Frontal cortex (tissue), 4 donors: ENCODE data around the gene NAXD. TPM values are rescaled to one million over a fixed set of nuclear protein-coding genes. Genes with fewer than 3 reads are reported as not detected.
"Not testable (repeated sequence)": the region's sequence is repeated elsewhere in the genome, so short reads cannot be mapped to it uniquely, and the experiment has no call there.

ENCODE experiments used
- DNase-seq, 2 donors: peaks; one replicate each; pipeline ENCODE4 v3.0.0; 2012; ENCODE audit warnings: low spot score in 2 of 2
- FAIRE-seq: peaks from 2 replicates; lab custom pipeline; 2012; peaks lifted over from hg19 to GRCh38; lab: Jason Lieb, UNC
- total RNA-seq: library from RNA; depleted of rRNA; stranded (reverse); fragments of >200 nt; gene quantifications from one replicate; pipeline ENCODE4 v1.2.3, GENCODE V29; 2014
- donor health status: control.
- donor health status: control.
- donor health status: control.

The NAXD gene
- 25.3 TPM for total RNA-seq

DNA sequence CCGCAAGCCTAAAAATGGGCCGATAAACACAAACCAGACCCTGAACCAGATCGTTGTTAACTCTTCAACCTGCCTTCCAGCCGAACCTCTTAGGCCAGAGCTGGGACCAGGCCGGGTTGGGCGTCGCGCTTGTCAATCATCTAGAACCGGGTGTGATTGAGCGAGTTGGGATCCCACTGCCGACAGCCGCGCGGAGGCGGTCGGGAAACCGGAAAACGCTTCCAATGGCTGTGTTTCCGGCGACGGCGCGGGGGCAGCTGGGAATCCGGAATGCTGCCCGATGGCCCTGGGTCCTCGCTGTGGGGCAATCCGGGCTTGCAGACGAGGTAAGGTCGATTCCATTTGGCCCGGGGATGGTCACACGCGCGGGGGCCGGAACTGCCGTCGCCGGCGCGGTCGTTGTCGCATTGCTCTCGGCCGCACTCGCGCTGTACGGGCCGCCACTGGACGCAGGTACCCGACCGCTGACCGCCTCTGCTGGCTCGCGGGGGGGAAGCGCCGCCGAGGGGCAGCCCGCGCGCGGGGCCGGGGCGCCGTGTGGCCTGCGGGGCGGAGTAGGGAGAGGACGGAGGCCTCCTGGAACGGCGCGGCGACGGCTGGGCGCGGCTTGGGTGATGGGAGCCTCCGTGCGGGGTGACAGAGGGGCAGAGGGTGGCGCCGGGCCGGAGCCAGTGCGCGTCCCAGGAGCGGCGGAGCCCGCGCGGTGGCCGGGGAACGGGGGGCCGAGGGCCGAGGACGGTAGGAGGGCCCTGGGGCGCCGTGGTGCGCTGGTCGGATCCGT is at the start of gene NAXD:
TSS of gene NAXD (plus strand) at position 224 of the 781 bp plus-strand sequence. CDS start at position 281, 57 bp downstream.
- peak; percentile 98 to 99 for DNase-seq
- no peak for FAIRE-seq

DNA sequence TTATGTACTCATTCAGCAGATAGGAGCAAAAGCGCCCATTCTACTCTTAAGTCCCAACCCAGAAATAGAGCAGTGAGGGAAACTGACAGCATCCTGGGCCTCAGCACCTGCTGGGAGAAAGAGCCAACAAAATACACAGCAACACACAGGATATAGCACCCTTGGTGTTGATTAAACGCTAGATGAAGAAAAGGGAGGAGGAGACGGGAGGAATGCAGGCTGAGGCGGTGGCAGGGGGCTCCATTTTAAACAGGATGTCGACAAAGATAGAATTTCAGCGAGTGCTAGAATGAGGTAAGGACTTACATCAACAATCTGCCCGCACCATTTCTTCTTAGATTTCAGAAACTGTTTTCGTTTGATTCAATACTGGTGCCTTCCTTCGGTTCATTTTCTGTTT is 49.2 kb upstream of the NAXD start:
- DNase-seq (no peak), FAIRE-seq (no peak)

DNA sequence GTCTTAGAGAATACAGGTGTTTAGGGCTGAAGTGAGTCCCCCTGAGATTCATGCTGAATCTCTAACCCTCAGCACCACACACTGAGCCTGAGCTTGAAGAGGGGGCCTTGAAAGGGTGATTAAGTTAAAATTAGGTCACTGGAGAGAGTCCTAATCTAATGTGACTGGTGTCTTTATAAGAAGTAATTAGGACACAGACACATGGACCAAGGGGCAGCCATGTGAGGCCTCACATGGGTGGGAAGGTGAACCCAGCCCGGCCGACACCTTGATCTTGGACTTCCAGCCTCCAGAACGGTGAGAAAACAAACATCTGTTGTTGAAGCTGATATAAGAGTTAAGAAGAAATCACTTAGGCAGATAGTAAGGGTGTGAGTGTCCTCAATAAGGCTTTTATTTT is 46.7 kb upstream of the NAXD start:
- no peak for FAIRE-seq
- no peak for DNase-seq

DNA sequence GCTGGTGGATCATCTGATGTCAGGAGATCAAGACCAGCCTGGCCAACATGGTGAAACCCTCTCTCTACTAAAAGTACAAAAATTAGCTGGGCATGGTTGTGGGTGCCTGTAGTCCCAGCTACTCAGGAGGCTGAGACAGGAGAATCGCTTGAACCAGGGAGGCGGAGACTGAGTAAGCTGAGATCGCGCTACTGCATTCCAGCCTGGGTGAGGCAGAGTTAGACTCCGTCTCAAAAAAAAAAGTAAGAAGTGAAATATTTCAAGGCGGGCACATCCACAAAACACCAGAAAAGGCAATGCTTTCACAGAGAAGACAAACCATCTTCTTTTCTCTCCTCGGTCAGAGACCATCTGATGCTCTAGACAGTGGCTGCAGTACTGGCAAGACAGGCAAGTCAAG is 45.4 kb upstream of the NAXD start:
- FAIRE-seq: not testable (repeated sequence)

DNA sequence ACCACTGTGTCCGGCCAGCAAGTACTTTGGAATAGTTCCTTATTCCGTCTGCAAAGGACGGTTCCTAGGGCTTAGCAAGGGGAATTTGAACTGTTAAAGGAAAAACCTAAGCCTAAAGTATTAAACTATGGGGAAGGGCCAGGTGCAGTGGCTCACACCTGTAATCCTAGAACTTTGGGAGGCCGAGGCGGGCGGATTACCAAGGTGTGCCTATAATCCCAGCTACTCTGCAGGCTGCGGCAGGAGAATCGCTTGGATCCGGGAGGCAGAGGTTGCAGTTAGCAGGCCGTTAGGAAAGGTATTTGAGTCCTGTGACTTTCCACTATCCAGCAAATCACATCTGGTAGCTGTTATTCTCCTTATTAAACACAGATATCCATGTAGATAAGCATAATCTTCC is 44.5 kb upstream of the NAXD start:
- no peak for DNase-seq
- no peak for FAIRE-seq

More for the DNA sequence above, 45.4 kb upstream of the NAXD start:
- not testable (repeated sequence) for DNase-seq

DNA sequence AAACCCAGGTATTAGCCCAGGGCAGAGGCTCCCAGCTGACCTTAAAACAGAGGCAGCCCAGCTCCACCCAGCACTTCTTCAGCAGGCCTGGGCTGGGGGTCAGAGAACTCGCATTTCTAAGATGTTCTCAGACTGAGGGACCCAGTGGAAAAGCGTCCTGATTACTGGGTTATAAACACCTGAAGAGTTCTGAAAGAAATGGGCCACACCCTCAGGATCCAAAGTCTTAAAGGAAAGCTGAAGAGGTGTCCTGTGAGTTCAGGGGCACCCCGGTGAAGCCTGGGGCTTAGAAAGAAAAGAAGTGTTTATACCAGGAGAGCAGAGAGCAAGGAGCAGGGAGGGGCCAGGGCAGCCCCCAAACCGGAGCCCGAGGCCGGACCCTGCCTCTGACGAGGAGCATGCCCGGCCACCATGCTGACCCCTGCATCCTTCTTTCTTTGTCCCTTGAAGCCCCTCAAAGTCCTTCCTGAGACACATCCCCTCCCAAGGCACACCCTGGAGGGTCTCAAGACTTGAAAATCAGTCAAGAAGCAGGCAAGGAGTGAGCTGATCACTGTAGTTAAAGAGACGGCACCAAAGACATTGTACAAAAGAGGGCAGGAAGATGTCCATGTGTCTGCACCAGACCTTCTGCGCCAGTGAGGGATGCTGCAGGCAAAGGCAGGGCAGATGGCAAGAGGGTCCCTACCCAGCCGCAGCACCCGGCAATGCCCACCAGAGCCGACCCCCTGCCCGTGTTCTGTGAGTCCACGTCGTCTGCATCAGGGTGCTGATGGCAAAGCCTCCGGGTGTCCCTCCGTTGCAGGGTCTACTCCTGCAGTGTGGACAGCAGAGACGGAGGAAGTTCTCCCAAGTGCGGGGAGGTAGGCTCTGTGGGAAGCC is 43.2 kb upstream of the NAXD start:
- DNase-seq (no peak), FAIRE-seq (no peak)

DNA sequence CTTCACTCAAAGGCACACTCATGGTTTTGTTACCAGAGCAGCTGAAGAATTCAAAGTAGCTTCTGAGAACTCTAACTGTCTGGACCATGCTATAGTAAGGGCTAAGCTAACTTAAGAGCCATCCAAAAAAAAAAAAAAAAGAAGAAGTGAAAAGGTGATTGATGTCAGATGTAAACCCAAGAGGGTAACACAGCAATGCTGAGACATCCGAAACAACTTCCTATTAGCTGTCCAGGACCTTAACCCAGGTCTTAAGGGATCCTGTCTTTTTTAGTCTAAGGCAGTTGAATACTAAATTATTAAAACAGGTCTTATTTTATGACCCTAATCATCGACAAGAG is 42.6 kb upstream of the NAXD start:
- DNase-seq: no peak

DNA sequence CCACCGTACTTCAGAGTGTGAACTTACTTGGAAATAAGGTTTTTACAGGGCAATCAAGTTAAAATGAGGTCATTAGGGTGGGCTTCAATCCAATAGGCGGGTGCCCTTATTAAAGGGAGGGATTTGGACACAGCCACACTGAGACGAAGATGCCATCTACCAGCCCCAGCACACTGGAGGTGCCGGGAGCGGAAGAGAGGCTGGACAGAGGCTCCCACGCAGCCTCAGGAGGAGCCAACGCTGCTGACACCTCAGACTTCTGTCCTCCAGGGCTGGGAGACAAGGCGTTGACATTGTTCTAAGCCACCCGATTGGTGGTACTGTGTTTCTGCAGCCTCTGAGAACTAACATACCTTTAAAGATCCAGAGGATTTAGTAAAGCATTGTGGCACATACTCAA is 41.2 kb upstream of the NAXD start:
- no peak for FAIRE-seq
- no peak for DNase-seq

More for the DNA sequence above, 42.6 kb upstream of the NAXD start:
- FAIRE-seq: no peak

DNA sequence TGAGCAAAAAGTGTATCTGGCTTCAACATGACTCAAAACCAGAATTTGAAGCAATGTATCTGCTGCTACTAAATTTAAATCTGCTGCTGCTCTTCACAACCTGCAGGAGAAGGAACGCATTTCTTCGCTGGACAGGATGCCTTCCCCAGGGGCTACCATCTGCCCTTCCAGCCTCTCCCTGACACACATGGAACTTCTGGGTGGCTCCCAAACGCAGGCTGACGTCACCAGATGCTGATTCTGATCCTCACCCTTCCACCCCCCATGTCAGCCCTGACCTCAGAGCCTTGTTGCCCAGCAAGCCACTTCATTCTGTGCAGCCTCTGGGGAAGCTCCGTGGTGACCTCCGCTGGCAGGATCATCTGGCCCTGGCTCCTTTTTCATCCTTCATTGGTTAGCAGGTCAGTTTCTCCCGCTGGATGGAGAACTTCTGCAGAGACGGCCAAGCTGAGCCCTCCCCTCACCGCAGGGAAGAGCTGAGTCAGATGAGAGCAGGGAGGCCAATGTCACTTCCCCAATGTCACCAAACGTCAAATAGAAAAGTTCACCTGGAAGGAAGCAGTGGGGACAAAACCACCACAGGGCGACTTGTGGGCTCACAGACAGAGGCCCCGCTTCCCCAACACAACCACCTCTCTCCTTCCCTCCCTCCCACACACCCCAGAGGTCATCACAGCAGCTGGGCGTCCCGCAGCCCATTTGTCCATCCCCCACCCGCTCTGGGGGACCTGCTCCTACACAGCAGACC is 39.8 kb upstream of the NAXD start:
- FAIRE-seq (no peak), DNase-seq (no peak)

DNA sequence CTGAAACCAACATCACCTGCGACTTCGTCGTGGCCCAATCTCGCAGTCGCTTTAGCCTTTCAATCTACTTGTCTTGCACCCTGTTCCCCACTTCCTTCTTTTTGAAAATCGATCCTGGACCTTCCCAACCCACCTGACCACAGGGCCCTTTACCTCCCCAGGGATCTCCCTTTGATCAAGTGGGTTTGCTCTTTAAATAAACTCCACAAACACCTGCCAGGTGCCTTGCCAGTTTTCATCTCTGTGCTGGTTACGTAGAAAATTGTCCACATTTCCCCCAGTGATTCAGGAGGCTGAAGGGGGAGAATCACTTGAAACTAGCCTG is 39.3 kb upstream of the NAXD start:
- no peak for DNase-seq
- FAIRE-seq: no peak

DNA sequence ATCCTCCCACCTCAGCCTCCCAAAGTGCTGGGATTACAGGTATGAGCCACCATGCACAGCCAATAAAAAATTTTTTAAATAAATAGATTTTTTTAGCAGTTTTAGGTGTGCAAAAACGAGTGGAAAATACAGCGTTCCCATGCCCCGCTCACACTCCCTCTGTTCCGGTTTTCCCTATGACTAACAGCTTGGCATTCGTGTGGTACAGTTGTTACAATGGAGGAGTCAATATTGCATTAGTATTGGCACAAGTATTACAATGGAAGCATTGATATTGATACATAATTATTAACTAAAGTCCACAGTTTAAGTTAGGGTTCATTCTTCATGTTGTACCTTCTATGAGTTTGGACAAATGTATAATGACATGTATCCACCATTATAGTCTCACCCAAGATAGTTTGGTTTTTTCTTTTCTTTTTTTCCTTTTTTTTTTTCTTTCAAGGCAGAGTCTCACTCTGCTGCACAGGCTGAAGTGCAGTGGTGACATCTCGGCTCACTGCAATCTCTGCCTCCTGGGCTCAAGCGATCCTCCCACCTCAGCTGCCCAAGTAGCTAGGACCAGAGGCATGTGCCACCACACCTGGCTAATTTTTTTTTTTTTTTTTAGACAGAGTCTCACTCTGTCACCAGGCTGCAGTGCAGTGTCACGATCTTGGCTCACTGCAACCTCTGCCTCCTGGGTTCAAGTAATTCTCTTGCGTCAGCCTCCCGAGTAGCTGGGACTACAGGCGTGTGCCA is 38.4 kb upstream of the NAXD start:
- DNase-seq: no peak
- no peak for FAIRE-seq

DNA sequence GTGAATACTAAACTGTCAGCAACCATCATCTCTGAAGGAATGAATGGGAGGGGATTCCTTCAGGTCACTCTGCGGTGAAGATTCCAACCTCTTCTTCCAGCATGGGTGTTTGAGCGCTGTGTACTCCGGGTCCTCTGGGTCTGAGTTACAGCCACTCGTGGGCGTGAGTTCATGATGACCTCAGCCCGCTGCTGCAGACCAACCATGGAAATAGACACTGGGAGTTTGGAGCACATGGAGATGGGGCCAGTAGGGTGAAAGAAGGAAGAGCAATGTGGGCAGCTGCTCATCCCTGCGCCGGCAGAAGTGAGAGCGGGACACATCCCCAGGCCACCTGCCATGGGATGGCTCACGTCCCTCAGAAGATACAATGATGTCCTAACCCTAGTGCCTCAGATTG is 37.0 kb upstream of the NAXD start:
- DNase-seq: no peak
- no peak for FAIRE-seq

DNA sequence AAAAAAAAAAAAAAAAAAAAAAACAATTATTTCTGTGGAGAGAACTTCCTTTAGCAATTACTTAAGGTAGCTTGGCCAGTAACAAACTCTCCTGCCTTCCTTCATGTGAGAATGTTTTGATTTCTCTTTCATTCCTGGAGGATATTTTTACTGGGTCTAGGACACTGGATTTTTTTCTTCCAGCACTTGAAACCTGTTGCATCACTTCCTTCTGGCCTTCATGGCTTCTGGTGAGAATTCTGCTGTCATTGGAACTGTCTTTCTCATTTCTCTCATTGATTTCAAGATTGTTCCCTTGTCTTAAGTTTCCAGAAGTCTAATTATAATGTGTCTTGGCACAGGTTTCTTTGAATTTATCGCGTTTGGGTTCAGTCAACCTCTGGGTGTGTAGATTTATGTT is 34.5 kb upstream of the NAXD start:
- FAIRE-seq: no peak
- no peak for DNase-seq

DNA sequence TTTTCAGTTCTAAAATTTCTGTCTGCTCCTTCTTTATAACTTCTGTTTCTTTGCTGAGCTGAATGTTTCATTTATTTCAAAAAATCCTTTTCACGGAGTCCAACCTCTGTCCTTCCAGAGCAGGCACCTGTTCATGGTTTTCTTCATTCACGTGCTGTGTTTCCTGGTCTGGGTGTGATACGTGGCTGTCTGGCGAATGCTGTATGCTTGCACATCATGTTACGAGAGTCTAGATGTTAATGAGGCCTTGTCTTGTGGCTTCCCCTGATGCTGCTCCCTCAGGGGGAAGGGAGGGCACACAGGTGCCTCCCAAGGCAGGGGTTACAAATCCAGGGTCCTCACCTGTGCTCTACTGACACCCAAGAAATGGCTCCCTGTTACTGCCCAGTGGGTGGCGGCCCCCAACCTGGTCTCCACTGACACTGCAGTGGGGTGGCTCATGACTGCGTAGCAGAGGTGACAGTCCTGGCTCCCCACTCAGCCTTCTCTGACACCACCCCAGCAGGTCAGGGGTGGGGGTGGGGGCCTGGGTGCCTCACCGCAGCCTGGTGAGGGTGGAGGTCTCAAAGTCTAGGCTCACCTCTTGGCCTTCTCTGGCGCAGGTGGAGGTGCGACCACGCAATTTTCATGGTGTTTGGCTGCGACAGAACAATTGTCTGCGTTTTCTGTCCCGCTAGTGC is 33.7 kb upstream of the NAXD start:
- no peak for DNase-seq

DNA sequence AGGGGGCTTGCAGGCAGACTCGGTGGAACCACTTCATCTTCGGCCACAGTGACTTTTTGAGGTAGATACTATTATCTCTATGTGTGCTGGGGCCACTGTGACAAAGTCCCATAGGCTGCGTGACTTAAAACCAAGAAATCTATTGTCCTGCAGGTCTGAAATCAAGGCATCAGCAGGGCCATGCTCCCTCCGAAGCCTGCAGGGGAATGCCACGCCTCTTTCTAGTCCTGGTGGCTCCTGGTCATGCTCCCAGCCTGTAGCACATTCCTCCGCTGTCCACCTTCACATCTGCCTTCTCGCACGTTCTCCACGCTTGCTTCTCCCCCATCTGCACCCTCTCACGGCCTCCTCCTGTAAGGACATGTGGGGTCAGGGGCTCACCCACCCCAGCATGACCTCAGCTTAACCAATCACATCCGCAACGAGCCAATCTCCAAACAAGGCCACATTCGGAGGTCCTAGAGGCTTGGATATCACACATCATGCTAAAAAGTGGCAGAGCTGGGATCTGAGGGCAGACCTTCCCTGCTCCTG is 32.9 kb upstream of the NAXD start:
- DNase-seq: no peak
- FAIRE-seq: no peak

More for the DNA sequence above, 33.7 kb upstream of the NAXD start:
- no peak for FAIRE-seq

DNA sequence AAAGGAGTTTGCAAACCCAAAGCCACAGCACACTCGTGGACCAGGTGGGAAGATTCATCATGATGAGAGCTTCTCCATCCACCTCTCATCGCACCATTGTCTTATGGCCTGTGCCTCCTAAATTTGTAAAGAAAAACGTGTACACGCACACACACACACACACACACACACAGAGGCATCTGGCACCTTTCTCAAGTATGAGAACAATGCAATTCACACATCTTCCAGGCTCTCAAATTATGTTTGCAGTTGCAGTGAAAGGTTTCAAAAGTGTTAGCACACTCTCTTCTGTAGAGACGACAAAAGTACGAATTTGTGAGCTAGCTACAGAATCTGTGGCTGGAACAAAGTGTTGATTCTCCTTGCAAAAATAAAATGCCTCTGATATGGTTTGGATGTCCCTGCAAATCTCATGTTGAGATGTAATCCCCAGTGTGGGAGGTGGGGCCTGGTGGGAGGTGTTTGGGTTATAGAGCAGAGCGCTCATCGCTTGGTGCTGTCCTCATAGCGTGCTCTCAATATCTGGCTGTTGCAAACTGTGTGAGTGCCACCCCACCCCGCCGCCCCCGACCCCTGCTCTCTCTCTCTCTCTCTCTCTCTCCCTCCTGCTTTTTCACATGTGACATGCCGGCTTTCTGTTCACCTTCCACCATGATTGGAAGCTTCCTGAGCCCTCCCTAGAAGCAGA is 32.0 kb upstream of the NAXD start:
- FAIRE-seq (no peak), DNase-seq (no peak)

DNA sequence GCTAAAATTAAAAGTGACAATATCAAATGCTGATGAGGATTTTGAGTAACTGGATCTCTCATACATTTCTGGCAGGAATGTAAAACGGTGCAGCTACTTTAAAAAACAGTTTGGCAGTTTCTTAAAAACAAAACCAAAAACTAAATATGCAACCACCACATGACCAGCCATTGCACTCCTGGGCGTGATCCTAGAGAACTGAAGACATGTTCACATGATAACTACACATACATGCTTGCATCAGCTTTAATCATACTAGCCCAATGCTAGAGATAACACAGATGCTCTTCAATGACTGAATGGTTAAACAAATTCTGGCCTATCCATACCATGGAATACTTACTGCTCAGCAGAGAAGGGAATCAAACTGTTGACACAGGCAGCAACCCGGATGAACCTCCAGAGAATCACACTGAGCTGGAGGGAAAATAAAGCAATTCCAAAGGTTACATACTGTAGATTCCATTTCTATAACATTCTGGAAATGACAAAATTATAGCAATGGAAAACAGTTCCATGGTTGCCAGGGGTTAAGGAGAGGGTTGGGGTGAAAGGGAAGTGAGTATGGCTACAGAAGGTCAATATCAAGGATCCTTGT is 25.5 kb upstream of the NAXD start:
- FAIRE-seq (no peak), DNase-seq (no peak)

DNA sequence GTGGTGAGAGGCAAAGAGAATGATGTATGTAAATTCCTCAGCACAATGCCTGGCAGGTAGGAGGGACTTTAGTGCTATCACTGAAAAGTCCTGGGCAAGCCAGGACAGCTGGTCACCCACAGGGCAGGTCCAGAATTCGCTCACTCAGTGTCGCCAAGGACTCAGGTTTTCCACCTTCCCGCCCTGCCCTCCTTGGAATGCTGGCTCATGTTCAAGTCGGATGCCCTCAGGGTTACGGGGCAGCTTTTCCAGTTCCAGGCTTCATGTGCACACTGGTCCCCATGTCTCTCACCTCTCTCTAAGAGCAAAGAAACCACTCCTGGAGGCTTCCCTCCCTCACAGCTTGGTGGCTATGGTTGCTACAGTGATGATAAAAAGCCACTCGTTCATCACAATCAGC is 24.8 kb upstream of the NAXD start:
- FAIRE-seq (no peak), DNase-seq (no peak)
